IMR-90 (cell line): ENCODE results near the gene TAF4. TPM values are rescaled to one million over a fixed set of nuclear protein-coding genes. Genes with fewer than 3 reads are reported as not detected.

Experiments
- ATAC-seq: fragments of 200-7000 bp; cut with Tn5 transposase; 2 replicates; pipeline ENCODE4 v1.9.1; 2020; ENCODE audit warnings: low read depth, mild to moderate bottlenecking, moderate library complexity
- BruUV-seq: library from RNA; stranded (reverse); fragments of 400-500 nt; replicated peaks from 2 replicates; lab custom pipeline; 2021; lab: Mats Ljungman, UMichigan
- CTCF ChIA-PET: fragments of 300-600 bp; formaldehyde crosslinking; extraction: SDS; loops from one replicate; lab custom pipeline; 2021; ENCODE audit warnings: antibody characterized with exemption; lab: Yijun Ruan, JAX
- POLR2A ChIA-PET: fragments of 300-600 bp; sonication (Branson Sonifier 250); formaldehyde crosslinking; loops from one replicate; lab custom pipeline; 2022; ENCODE audit warnings: antibody characterized with exemption; ENCODE audit not compliant: unreplicated experiment; lab: Charles Lee
- DNase-seq: peaks from one replicate; pipeline ENCODE4 v3.0.0; 2013
- H2AFZ ChIP-seq: replicated peaks from 2 replicates; pipeline ENCODE3; 2013; ENCODE audit warnings: low read length, mild to moderate bottlenecking; ENCODE audit not compliant: poor library complexity
- H2AK5ac ChIP-seq: 2 replicates; pipeline ENCODE4 v1.6.1; 2013; ENCODE audit warnings: low read depth, low read length, inconsistent platforms
- H2AK9ac ChIP-seq: replicated peaks from 2 replicates; pipeline ENCODE3; 2013; ENCODE audit warnings: mild to moderate bottlenecking, low read depth, low read length, moderate library complexity; ENCODE audit not compliant: poor library complexity
- H2BK120ac ChIP-seq: 2 replicates; pipeline ENCODE4 v1.6.1; 2013; ENCODE audit warnings: low read depth, low read length, inconsistent platforms
- H2BK15ac ChIP-seq: 3 replicates; pipeline ENCODE4 v1.6.1; 2013; ENCODE audit warnings: low read depth, low read length, inconsistent platforms
- H2BK20ac ChIP-seq: 2 replicates; pipeline ENCODE4 v1.6.1; 2013; ENCODE audit warnings: low read depth, mild to moderate bottlenecking, inconsistent platforms, low read length, moderate library complexity
- H2BK5ac ChIP-seq: 2 replicates; pipeline ENCODE4 v1.6.1; 2013; ENCODE audit warnings: mild to moderate bottlenecking, low read depth, low read length, inconsistent platforms; ENCODE audit not compliant: poor library complexity, severe bottlenecking
- H3K14ac ChIP-seq: replicated peaks from 2 replicates; pipeline ENCODE4 v1.6.1; 2013; ENCODE audit warnings: low read depth, low read length, inconsistent platforms
- H3K18ac ChIP-seq: 2 replicates; pipeline ENCODE4 v1.6.1; 2013; ENCODE audit warnings: low read depth, low read length, control low read depth
- H3K23ac ChIP-seq: 2 replicates; pipeline ENCODE4 v1.6.1; 2013; ENCODE audit warnings: low read depth, low read length, inconsistent platforms
- H3K27ac ChIP-seq: 2 replicates; pipeline ENCODE4 v1.5.1; 2013; ENCODE audit warnings: mild to moderate bottlenecking, control low read depth, low read length; ENCODE audit not compliant: insufficient read depth
- H3K27me3 ChIP-seq: 2 replicates; pipeline ENCODE4 v1.6.1; 2013; ENCODE audit warnings: low read length; ENCODE audit not compliant: control insufficient read depth, insufficient read depth
- H3K36me3 ChIP-seq: 2 replicates; pipeline ENCODE4 v1.6.1; 2013; ENCODE audit warnings: low read length, mixed read lengths; ENCODE audit not compliant: control insufficient read depth, insufficient read depth
- H3K4ac ChIP-seq: 2 replicates; pipeline ENCODE4 v1.6.1; 2013; ENCODE audit warnings: low read depth, low read length, inconsistent platforms
- H3K4me1 ChIP-seq: 2 replicates; pipeline ENCODE4 v1.6.1; 2013; ENCODE audit warnings: low read length, mixed read lengths; ENCODE audit not compliant: control insufficient read depth, insufficient read depth
- H3K4me2 ChIP-seq: 2 replicates; pipeline ENCODE4 v1.6.1; 2013; ENCODE audit warnings: low read depth, mild to moderate bottlenecking, control low read depth, low read length, moderate library complexity
- H3K4me3 ChIP-seq: 2 replicates; pipeline ENCODE4 v1.5.1; 2013; ENCODE audit warnings: low read depth, mild to moderate bottlenecking, control low read depth, low read length, moderate library complexity; ENCODE audit not compliant: insufficient read depth
- H3K56ac ChIP-seq: 2 replicates; pipeline ENCODE4 v1.6.1; 2013; ENCODE audit warnings: low read length, inconsistent platforms; ENCODE audit not compliant: insufficient read depth; ENCODE audit errors: extremely low read depth
- H3K79me1 ChIP-seq, 2 experiments: 2 replicates each; pipeline ENCODE4 v1.6.1; 2013; ENCODE audit warnings: low read length in 2 of 2, inconsistent platforms in 1 of 2, low read depth in 1 of 2
- H3K9ac ChIP-seq: 2 replicates; pipeline ENCODE4 v1.6.1; 2013; ENCODE audit warnings: low read depth, low read length, control low read depth
- H3K9me1 ChIP-seq: 2 replicates; pipeline ENCODE4 v1.6.1; 2013; ENCODE audit warnings: low read length, inconsistent platforms; ENCODE audit not compliant: insufficient read depth
- H3K9me3 ChIP-seq: 2 replicates; pipeline ENCODE4 v1.6.1; 2013; ENCODE audit warnings: low read length; ENCODE audit not compliant: control insufficient read depth, insufficient read depth
- H4K20me1 ChIP-seq: 2 replicates; pipeline ENCODE4 v1.6.1; 2013; ENCODE audit warnings: low read length, inconsistent platforms; ENCODE audit not compliant: insufficient read depth
- H4K5ac ChIP-seq: 2 replicates; pipeline ENCODE4 v1.6.1; 2013; ENCODE audit warnings: mild to moderate bottlenecking, low read depth, low read length, control low read depth
- H4K8ac ChIP-seq, 2 experiments: 2 replicates each; pipeline ENCODE4 v1.6.1; 2013; ENCODE audit warnings: low read depth in 2 of 2, low read length in 2 of 2, control low read depth in 1 of 2, inconsistent platforms in 1 of 2
- H4K91ac ChIP-seq: 2 replicates; pipeline ENCODE4 v1.6.1; 2013; ENCODE audit warnings: low read depth, low read length, inconsistent platforms; ENCODE audit not compliant: insufficient read depth
- BHLHE40 ChIP-seq: fragments of 150-350 bp; IDR thresholded peaks from 2 replicates; pipeline ENCODE4 v1.6.1; 2016; ENCODE audit warnings: mild to moderate bottlenecking, low read depth, low read length
- CEBPB ChIP-seq: IDR thresholded peaks from 2 replicates; pipeline ENCODE4 v1.6.1; 2012; ENCODE audit warnings: low read depth, low read length, improper control_type of control experiment
- CHD1 ChIP-seq: IDR thresholded peaks from 2 replicates; pipeline ENCODE4 v1.6.1; 2012; ENCODE audit warnings: low read depth, low read length, improper control_type of control experiment
- ELK1 ChIP-seq: fragments of 150-350 bp; IDR thresholded peaks from 2 replicates; pipeline ENCODE4 v1.6.1; 2016; ENCODE audit warnings: low read depth, mild to moderate bottlenecking, low read length, moderate library complexity, borderline replicate concordance
- FOS ChIP-seq: fragments of 150-350 bp; IDR thresholded peaks from 2 replicates; pipeline ENCODE4 v1.6.1; 2016; ENCODE audit warnings: low read depth, low read length
- MAFK ChIP-seq: IDR thresholded peaks from 2 replicates; pipeline ENCODE4 v1.6.1; 2012; ENCODE audit warnings: low read depth, low read length, improper control_type of control experiment
- MAZ ChIP-seq: IDR thresholded peaks from 2 replicates; pipeline ENCODE4 v1.6.1; 2012; ENCODE audit warnings: low read depth, mild to moderate bottlenecking, low read length, improper control_type of control experiment, moderate library complexity, borderline replicate concordance
- MXI1 ChIP-seq: IDR thresholded peaks from 2 replicates; pipeline ENCODE4 v1.6.1; 2012; ENCODE audit warnings: low read depth, mild to moderate bottlenecking, low read length, moderate library complexity, borderline replicate concordance
- NFE2L2 ChIP-seq: fragments of 150-350 bp; IDR thresholded peaks from 2 replicates; pipeline ENCODE4 v1.6.1; 2016; ENCODE audit warnings: low read depth, mild to moderate bottlenecking, low read length
- POLR2A ChIP-seq: IDR thresholded peaks from 2 replicates; pipeline ENCODE4 v1.6.1; 2012; ENCODE audit warnings: mild to moderate bottlenecking, low read depth, low read length
- RAD21 ChIP-seq: IDR thresholded peaks from 2 replicates; pipeline ENCODE4 v1.6.1; 2012; ENCODE audit warnings: low read length, improper control_type of control experiment
- RCOR1 ChIP-seq: IDR thresholded peaks from 2 replicates; pipeline ENCODE4 v1.6.1; 2012; ENCODE audit warnings: mild to moderate bottlenecking, low read length, improper control_type of control experiment; ENCODE audit not compliant: insufficient replicate concordance
- RFX5 ChIP-seq: IDR thresholded peaks from 2 replicates; pipeline ENCODE4 v1.8.0; 2012; ENCODE audit warnings: low read depth, mild to moderate bottlenecking, low read length, moderate library complexity
- SMC3 ChIP-seq: fragments of 150-350 bp; IDR thresholded peaks from 2 replicates; pipeline ENCODE4 v1.6.1; 2016; ENCODE audit warnings: low read depth, mild to moderate bottlenecking, antibody characterized with exemption, low read length, moderate library complexity
- WGBS, 2 experiments: methylation state at CpG; one replicate each; pipeline versions ENCODE4 v1.1.5 to v1.1.7; 2013; ENCODE audit warnings: missing lambda C conversion rate in 2 of 2; ENCODE audit not compliant: insufficient read length in 1 of 2; ENCODE audit errors: extremely low coverage in 2 of 2; 5-methylcytosine and 5-hydroxymethylcytosine counted together
- dilution Hi-C: fragments of 300-500 bp; cut with HindIII; formaldehyde crosslinking; loops from one replicate; pipeline ENCODE4 v1.14.3; 2018; ENCODE audit warnings: low sequenced_read_pairs; ENCODE audit not compliant: unreplicated experiment
- in situ Hi-C: fragments of 300-500 bp; cut with MboI; formaldehyde crosslinking; loops from 3 replicates; pipeline ENCODE4 v1.14.3; 2019; ENCODE audit warnings: low sequenced_read_pairs, inconsistent platforms, mixed read lengths
- intact Hi-C: fragments of 100-400 bp; cut with micrococcal nuclease; formaldehyde crosslinking; loops from 2 replicates; pipeline ENCODE4 v1.10.0; 2022
- polyA plus RNA-seq, 3 experiments: library from polyadenylated mRNA; depleted of rRNA; stranded (reverse); fragments of >200 nt; gene quantifications; 2 replicates each; pipeline ENCODE4 v1.2.3, GENCODE V29; 2012; ENCODE audit warnings: low replicate concordance in 1 of 3
- total RNA-seq: library from RNA; depleted of rRNA; stranded (reverse); fragments of >200 nt; gene quantifications from 2 replicates; pipeline ENCODE4 v1.2.3, GENCODE V29; 2012
- TF ChIP-seq, protein P1 (sequence below): fragments of 150-350 bp; IDR thresholded peaks from 2 replicates; pipeline ENCODE4 v1.6.1; 2017; ENCODE audit warnings: mild to moderate bottlenecking, antibody characterized with exemption, low read length, low read depth
- TF ChIP-seq, protein P2 (sequence below): conservative IDR thresholded peaks from 2 replicates; pipeline ENCODE4 v1.5.1; 2012; ENCODE audit warnings: mild to moderate bottlenecking, low read depth, low read length, improper control_type of control experiment

The TAF4 gene
- total and polyA plus RNA-seq, 2 of the 4 experiments (the other 2 are of a cell fraction) = 1.4 to 5.1 TPM

DNA sequence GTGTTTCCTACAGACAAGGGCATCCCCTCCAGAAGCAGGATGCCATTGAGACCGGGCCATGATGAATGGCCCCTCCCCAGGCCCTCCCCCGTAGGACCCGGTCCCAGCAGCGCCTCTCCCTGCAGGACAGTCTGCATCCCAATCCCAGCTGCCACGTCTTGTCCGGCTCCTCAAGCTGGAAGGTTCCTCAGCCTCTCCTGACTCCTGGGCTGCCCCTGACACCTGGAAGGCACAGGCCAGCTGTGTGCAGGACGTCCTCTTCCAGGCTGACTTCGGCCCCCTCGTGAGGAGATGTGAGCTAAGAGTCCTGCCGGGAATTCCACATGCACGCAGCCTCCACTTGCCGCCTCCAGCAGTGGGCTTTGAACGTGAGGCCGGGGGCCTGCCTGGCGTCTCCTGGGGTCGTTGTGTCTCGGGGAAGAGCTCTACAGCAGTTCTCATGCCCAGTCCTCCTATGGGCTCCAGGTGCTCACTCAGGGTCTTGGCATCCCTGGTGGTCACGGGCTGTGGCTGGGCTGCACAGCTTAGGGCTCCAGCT, 64.4 kb downstream of the TAF4 start:
- dilution Hi-C loops = no loop called here
- H2AK5ac ChIP-seq = no peak overlapping the region
- POLR2A ChIA-PET = no interaction called here
- no peaks in the 10 kb centered on the region for H3K27me3 ChIP-seq
- ATAC-seq = no peak
- no peak overlapping the region for H3K4me3 ChIP-seq
- no peak overlapping the region for H2BK15ac ChIP-seq
- no peak overlapping the region for H4K91ac ChIP-seq
- no peak overlapping the region for H2BK5ac ChIP-seq
- CTCF ChIA-PET = no interaction called here
- no peak overlapping the region for H3K27ac ChIP-seq
- no TSS peak for BruUV-seq
- no peak for TF ChIP-seq POLR2A
- no peak for TF ChIP-seq BHLHE40
- TF ChIP-seq, protein P1, sequence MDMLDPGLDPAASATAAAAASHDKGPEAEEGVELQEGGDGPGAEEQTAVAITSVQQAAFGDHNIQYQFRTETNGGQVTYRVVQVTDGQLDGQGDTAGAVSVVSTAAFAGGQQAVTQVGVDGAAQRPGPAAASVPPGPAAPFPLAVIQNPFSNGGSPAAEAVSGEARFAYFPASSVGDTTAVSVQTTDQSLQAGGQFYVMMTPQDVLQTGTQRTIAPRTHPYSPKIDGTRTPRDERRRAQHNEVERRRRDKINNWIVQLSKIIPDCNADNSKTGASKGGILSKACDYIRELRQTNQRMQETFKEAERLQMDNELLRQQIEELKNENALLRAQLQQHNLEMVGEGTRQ = no peak
- TF ChIP-seq RAD21 = no peak
- no peak for TF ChIP-seq RCOR1
- TF ChIP-seq MXI1 = no peak
- no peak for TF ChIP-seq NFE2L2
- no peak for TF ChIP-seq ELK1
- TF ChIP-seq MAZ = no peak
- no peak for TF ChIP-seq MAFK
- no peak for TF ChIP-seq CEBPB
- TF ChIP-seq CHD1 = no peak
- no peak for TF ChIP-seq SMC3
- no peak for TF ChIP-seq FOS
- TF ChIP-seq, protein P2, sequence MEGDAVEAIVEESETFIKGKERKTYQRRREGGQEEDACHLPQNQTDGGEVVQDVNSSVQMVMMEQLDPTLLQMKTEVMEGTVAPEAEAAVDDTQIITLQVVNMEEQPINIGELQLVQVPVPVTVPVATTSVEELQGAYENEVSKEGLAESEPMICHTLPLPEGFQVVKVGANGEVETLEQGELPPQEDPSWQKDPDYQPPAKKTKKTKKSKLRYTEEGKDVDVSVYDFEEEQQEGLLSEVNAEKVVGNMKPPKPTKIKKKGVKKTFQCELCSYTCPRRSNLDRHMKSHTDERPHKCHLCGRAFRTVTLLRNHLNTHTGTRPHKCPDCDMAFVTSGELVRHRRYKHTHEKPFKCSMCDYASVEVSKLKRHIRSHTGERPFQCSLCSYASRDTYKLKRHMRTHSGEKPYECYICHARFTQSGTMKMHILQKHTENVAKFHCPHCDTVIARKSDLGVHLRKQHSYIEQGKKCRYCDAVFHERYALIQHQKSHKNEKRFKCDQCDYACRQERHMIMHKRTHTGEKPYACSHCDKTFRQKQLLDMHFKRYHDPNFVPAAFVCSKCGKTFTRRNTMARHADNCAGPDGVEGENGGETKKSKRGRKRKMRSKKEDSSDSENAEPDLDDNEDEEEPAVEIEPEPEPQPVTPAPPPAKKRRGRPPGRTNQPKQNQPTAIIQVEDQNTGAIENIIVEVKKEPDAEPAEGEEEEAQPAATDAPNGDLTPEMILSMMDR = no peak
- TF ChIP-seq RFX5 = no peak
- intact Hi-C loops = no loop called here
- H3K9me1 ChIP-seq = no peaks in the 10 kb centered on the region
- H3K36me3 ChIP-seq = peaks cover 63% of the 10 kb centered on the region
- H3K56ac ChIP-seq = no peak overlapping the region
- no peak overlapping the region for H3K9ac ChIP-seq
- no peaks in the 10 kb centered on the region for H3K79me1 ChIP-seq
- H4K8ac ChIP-seq = no peak overlapping the region
- WGBS, 2 experiments = 88% methylated on average over 15 of the region's 18 CpGs; no CpG with 5 or more reads in 1 of the 2 experiments
- no peaks in the 10 kb centered on the region for H3K9me3 ChIP-seq
- DNase-seq = no peak
- in situ Hi-C loops = loop anchor here (25.0 kb wide), 1 partner anchor 386 kb away; the partner anchor contains the start of gene RPS21
- no peak overlapping the region for H4K5ac ChIP-seq
- no peak overlapping the region for H3K23ac ChIP-seq
- H2AK9ac ChIP-seq = no peak overlapping the region
- no peak overlapping the region for H3K14ac ChIP-seq
- no peak overlapping the region for H3K4ac ChIP-seq
- no peak overlapping the region for H2BK120ac ChIP-seq
- H3K4me2 ChIP-seq = no peak overlapping the region
- H3K4me1 ChIP-seq = no peaks in the 10 kb centered on the region
- no peak overlapping the region for H2BK20ac ChIP-seq
- no peak overlapping the region for H2AFZ ChIP-seq
- H4K20me1 ChIP-seq = no peaks in the 10 kb centered on the region
- no peak overlapping the region for H3K18ac ChIP-seq
